ENCODE data around the gene TSEN2. TPM values are rescaled to one million over a fixed set of nuclear protein-coding genes. Genes with fewer than 3 reads are reported as not detected.

Gene TSEN2
- total RNA-seq, 4 donors from 2014 or later: 10.3 to 37.8 (median 20.4) TPM

DNA sequence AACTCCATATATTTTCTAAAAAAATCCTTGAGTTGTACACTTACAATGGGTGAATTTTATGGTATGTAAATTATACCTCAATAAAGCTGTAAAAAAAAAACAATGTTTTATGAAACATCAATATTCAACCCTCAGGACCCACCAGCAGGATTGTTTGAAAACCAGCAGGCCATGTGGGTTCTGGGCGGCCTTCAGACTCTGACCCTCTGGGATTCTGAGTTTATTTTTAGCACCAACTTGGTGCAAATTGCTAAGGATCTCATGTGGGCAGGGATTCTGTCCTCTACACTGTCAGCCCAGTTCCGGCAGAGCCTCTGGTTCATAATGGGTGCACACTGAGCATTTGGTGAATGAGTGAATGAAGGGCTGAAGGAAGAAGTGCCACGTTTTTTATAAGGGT is 24.2 kb upstream of the TSEN2 start:
- no peak for DNase-seq

DNA sequence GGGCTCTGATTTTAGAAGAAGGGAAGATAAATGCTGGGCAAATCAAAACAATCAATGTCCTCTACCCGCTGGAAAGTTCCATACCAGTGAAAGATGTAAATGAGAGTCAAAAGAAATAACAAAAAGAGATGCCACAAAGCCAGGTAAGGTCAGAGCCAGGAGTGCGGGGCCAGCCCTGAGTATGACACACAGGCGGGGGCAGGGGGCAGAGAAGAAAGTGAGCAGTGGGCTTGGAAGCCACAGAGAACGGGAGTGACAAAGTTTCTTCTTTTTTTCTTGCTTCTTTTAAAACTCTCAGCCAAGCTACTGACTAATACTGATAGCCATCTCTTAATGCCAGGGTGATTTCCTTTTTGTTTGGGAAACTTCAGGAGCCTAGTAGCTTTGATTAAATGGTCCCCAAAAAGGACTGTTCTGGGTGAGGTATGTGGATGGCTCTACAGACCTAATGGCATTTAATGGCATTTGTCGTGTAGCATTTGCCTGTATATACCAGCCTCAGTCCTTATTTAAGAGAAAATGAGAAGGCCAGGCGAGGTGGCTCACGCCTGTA is 23.1 kb upstream of the TSEN2 start:
- TF ChIP-seq, protein P1, sequence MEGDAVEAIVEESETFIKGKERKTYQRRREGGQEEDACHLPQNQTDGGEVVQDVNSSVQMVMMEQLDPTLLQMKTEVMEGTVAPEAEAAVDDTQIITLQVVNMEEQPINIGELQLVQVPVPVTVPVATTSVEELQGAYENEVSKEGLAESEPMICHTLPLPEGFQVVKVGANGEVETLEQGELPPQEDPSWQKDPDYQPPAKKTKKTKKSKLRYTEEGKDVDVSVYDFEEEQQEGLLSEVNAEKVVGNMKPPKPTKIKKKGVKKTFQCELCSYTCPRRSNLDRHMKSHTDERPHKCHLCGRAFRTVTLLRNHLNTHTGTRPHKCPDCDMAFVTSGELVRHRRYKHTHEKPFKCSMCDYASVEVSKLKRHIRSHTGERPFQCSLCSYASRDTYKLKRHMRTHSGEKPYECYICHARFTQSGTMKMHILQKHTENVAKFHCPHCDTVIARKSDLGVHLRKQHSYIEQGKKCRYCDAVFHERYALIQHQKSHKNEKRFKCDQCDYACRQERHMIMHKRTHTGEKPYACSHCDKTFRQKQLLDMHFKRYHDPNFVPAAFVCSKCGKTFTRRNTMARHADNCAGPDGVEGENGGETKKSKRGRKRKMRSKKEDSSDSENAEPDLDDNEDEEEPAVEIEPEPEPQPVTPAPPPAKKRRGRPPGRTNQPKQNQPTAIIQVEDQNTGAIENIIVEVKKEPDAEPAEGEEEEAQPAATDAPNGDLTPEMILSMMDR (IDR thresholded peaks at IDR 0.05): no peak
- TF ChIP-seq POLR2A (IDR thresholded peaks at IDR 0.05): no peak
- intact Hi-C loops (cut with DNase I; ENCODE audit: low total_unique reads): no loop called here
- H3K9me3 ChIP-seq: no peaks in the 10 kb centered on the region
- no peaks in the 10 kb centered on the region for H3K4me1 ChIP-seq
- no peaks in the 10 kb centered on the region for H3K36me3 ChIP-seq
- H3K27ac ChIP-seq: no peak overlapping the region
- no peak overlapping the region for H3K4me3 ChIP-seq
- DNase-seq: no peak
- no peaks in the 10 kb centered on the region for H3K27me3 ChIP-seq

More for the DNA sequence above, 24.2 kb upstream of the TSEN2 start:
- Histone ChIP-seq H3K27me3 (no peaks in the 10 kb centered on the region), H3K4me3 (no peak overlapping the region), H3K4me1 (no peaks in the 10 kb centered on the region), H3K9me3 (no peaks in the 10 kb centered on the region), H3K27ac (no peak overlapping the region), H3K36me3 (no peaks in the 10 kb centered on the region)
- TF ChIP-seq, protein P1 (IDR thresholded peaks at IDR 0.05): no peak
- no peak for TF ChIP-seq POLR2A (IDR thresholded peaks at IDR 0.05)
- intact Hi-C loops (cut with DNase I; ENCODE audit: low total_unique reads): no loop called here

DNA sequence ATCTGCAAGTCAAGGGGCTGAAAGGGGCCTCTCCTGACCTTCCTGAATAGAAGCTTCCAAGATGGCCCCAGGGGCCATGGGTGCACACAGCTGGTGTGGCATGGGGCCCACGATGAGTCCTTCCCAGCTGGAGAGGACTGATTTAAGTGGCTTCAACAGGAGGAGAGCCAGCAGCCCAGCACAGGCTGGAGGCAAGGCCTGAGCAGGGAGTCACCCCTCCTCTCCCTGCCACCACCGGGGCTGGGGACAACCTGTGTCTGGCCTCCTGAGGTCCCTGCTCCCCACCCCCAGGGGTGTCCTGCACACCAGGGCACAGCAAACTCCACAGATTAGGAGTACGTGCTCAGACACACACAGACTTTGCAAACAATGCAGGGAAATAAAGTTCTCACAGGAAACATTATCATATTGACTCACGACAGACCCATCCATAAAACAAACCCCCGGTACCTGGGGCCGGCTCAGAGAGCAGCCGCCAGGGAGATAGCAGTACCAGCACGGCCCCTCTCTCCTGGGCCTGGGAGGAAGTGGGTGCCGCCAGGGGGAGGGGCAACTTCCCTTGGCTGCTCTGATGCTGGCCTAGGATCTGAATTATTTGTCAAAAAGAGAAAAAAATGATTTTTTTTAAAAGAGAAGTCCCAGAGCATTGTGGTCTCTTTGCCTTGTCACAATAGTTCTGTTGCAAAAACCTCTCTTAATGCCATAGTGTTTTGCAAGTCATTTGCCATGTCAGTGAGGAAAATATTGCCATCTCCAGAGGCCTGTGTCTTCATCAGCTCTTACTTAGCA is 21.9 kb upstream of the TSEN2 start:
- H3K4me1 ChIP-seq: no peaks in the 10 kb centered on the region
- no peaks in the 10 kb centered on the region for H3K9me3 ChIP-seq
- intact Hi-C loops (cut with DNase I; ENCODE audit: low total_unique reads): no loop called here
- H3K27ac ChIP-seq: no peak overlapping the region
- no peak for DNase-seq
- no peaks in the 10 kb centered on the region for H3K27me3 ChIP-seq
- H3K36me3 ChIP-seq: no peaks in the 10 kb centered on the region
- TF ChIP-seq, protein P1 (IDR thresholded peaks at IDR 0.05): no peak
- no peak for TF ChIP-seq POLR2A (IDR thresholded peaks at IDR 0.05)
- H3K4me3 ChIP-seq: no peak overlapping the region

DNA sequence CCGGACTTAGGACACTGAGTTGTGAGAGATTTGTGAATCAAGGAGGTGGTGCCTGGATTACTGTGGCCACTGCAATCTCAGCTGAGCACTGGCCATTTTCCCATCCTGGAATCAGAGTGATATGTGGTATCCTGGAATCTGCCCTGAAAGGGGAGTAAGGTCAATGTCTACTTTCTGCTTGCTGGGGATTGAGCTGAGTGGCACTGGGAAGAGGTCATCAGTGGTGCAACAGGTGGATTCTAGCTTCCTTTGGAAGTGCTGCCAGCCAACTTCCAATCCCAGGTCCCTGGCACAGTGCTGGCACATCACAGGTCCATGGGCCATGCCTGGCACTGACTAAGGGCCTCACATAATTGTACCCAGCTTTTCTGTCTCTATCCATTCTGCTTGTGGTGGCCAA is 20.6 kb upstream of the TSEN2 start:
- no peaks in the 10 kb centered on the region for H3K9me3 ChIP-seq
- no peak for DNase-seq
- H3K36me3 ChIP-seq: no peaks in the 10 kb centered on the region
- TF ChIP-seq, protein P1 (IDR thresholded peaks at IDR 0.05): no peak
- TF ChIP-seq POLR2A (IDR thresholded peaks at IDR 0.05): no peak
- H3K27me3 ChIP-seq: no peaks in the 10 kb centered on the region
- H3K4me3 ChIP-seq: no peak overlapping the region
- intact Hi-C loops (cut with DNase I; ENCODE audit: low total_unique reads): no loop called here
- H3K4me1 ChIP-seq: no peaks in the 10 kb centered on the region
- H3K27ac ChIP-seq: no peak overlapping the region

DNA sequence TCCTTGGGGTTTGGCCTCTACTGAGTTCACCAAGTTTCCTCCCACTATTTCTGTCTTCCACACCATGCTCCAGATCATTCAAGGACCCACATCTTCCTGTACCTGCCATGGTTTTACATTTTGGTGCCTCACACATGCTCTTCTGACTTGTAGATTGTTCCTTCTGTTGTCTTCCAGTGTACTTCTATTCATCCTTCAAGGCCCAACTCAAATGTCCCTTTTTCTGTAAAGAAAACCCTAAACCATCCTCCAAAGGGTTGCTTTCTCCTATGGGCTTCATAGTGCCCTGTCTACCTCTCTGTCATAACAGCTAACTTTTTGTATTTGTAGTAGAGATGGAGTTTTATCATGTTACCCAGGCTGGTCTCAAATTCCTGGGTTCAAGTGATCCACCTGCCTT is 20.1 kb upstream of the TSEN2 start:
- H3K27me3 ChIP-seq: no peaks in the 10 kb centered on the region
- TF ChIP-seq POLR2A (IDR thresholded peaks at IDR 0.05): no peak
- TF ChIP-seq, protein P1 (IDR thresholded peaks at IDR 0.05): no peak
- intact Hi-C loops (cut with DNase I; ENCODE audit: low total_unique reads): no loop called here
- H3K9me3 ChIP-seq: no peaks in the 10 kb centered on the region
- DNase-seq: no peak
- H3K4me3 ChIP-seq: no peak overlapping the region
- H3K4me1 ChIP-seq: no peaks in the 10 kb centered on the region
- no peak overlapping the region for H3K27ac ChIP-seq
- no peaks in the 10 kb centered on the region for H3K36me3 ChIP-seq
